HG02973 (cell line): ENCODE data around the gene UBR4.

ENCODE experiments used
- ATAC-seq: cut with Tn5 transposase; IDR thresholded peaks from one replicate; pipeline ENCODE4 v1.9.1; 2021; ENCODE audit warnings: moderate library complexity; ENCODE audit not compliant: unreplicated experiment

UBR4 gene

GRCh38 chr1:19038732-19039131, 171.3 kb downstream of the UBR4 start:
- no peak for ATAC-seq

GRCh38 chr1:19038096-19038495, 172.0 kb downstream of the UBR4 start:
- ATAC-seq: no peak

- ATAC-seq: no peak
These were observed 172.4 kb downstream of the UBR4 start for GRCh38 chr1:19037659-19038058.

GRCh38 chr1:19036813-19037605, 173.1 kb downstream of the UBR4 start:
- no peak for ATAC-seq

- no peak for ATAC-seq
These were observed 173.8 kb downstream of the UBR4 start for GRCh38 chr1:19036041-19036812.

GRCh38 chr1:19035377-19036040, 174.6 kb downstream of the UBR4 start:
- ATAC-seq: no peak

- no peak for ATAC-seq
These were observed 175.3 kb downstream of the UBR4 start for GRCh38 chr1:19034721-19035120.

GRCh38 chr1:19033926-19034680, 176.0 kb downstream of the UBR4 start:
- no peak for ATAC-seq

GRCh38 chr1:19033515-19033839, 176.6 kb downstream of the UBR4 start:
- no peak for ATAC-seq

GRCh38 chr1:19032701-19033514, 177.2 kb downstream of the UBR4 start:
- ATAC-seq: no peak

- ATAC-seq: no peak
These were observed 177.7 kb downstream of the UBR4 start for GRCh38 chr1:19032413-19032695.

- ATAC-seq: no peak
These were observed 180.6 kb downstream of the UBR4 start for GRCh38 chr1:19029191-19030085.

- ATAC-seq: no peak
These were observed 181.4 kb downstream of the UBR4 start for GRCh38 chr1:19028546-19029129.

- ATAC-seq: no peak
These were observed 182.0 kb downstream of the UBR4 start for GRCh38 chr1:19028110-19028509.
